Measurements from ENCODE around the gene ETFA.

ETFA gene

GRCh38 chr15:76311100-76311953 lies at the start of gene ETFA:
ETFA (minus strand) TSS chr15:76311469; CDS start chr15:76311388, 81 bp downstream.
- peak; percentile 90 for DNase-seq

- no peak for DNase-seq
These were observed 49.1 kb upstream of the ETFA start for GRCh38 chr15:76360416-76360815.

- DNase-seq: no peak
These were observed 47.9 kb upstream of the ETFA start for GRCh38 chr15:76359152-76359551.

GRCh38 chr15:76358453-76358852 lies 47.2 kb upstream of the ETFA start:
- no peak for DNase-seq

- no peak for DNase-seq
These were observed 43.7 kb upstream of the ETFA start for GRCh38 chr15:76354823-76355440.

- DNase-seq: no peak
These were observed 42.6 kb upstream of the ETFA start for GRCh38 chr15:76353903-76354302.

GRCh38 chr15:76353023-76353577 lies 41.8 kb upstream of the ETFA start:
- DNase-seq: no peak

- DNase-seq: no peak
These were observed 38.2 kb upstream of the ETFA start for GRCh38 chr15:76349301-76350070.

- no peak for DNase-seq
These were observed 36.3 kb upstream of the ETFA start for GRCh38 chr15:76347482-76348055.

- DNase-seq: no peak
These were observed 35.6 kb upstream of the ETFA start for GRCh38 chr15:76346669-76347481.

- no peak for DNase-seq
These were observed 34.8 kb upstream of the ETFA start for GRCh38 chr15:76345880-76346668.

- no peak for DNase-seq
These were observed 34.3 kb upstream of the ETFA start for GRCh38 chr15:76345583-76345879.

- no peak for DNase-seq
These were observed 33.8 kb upstream of the ETFA start for GRCh38 chr15:76344893-76345582.

GRCh38 chr15:76343313-76343996 lies 32.2 kb upstream of the ETFA start:
- DNase-seq: no peak

- no peak for DNase-seq
These were observed 31.3 kb upstream of the ETFA start for GRCh38 chr15:76342382-76343201.

GRCh38 chr15:76342058-76342381 lies 30.8 kb upstream of the ETFA start:
- no peak for DNase-seq

GRCh38 chr15:76341366-76342057 lies 30.2 kb upstream of the ETFA start:
- no peak for DNase-seq

GRCh38 chr15:76340803-76341365 lies 29.6 kb upstream of the ETFA start:
- peak; percentile 41 for DNase-seq
